T-cell (primary cell): ENCODE data around the gene ERCC2. TPM values are rescaled to one million over a fixed set of nuclear protein-coding genes. Genes with fewer than 3 reads are reported as not detected.
A peak's percentile ranks its signal among the peaks of the same experiment; 100 is the strongest.

Source experiments
- ATAC-seq, 4 experiments: fragments of 200-7000 bp in 3 of 4; fragments of 150-1000 bp in 1 of 4; cut with Tn5 transposase; replicated peaks in 1 of 4; 1 replicate in 3 of 4; 2 replicates in 1 of 4; pipeline ENCODE4 v1.10.0; 2021; ENCODE audit warnings: moderate library complexity in 3 of 4, mild to moderate bottlenecking in 2 of 4, moderate number of reproducible peaks in 1 of 4
- CTCF ChIA-PET, 2 donors: fragments of 300-600 bp; sonication (Branson Sonifier 250); formaldehyde crosslinking; loops; one replicate each; lab custom pipeline; 2022; ENCODE audit warnings: antibody characterized with exemption in 2 of 2; lab: Charles Lee
- POLR2A ChIA-PET, 2 donors: fragments of 300-600 bp; sonication (Branson Sonifier 250); formaldehyde crosslinking; loops; one replicate each; lab custom pipeline; 2022; ENCODE audit warnings: antibody characterized with exemption in 2 of 2; lab: Charles Lee
- DNase-seq, 35 experiments: peaks; one replicate each; pipeline versions ENCODE4 v3.0.0 to v3.0.0-alpha.2; 2013 to 2023
- H3K27ac ChIP-seq: one replicate; pipeline ENCODE4 v1.5.1; 2013; ENCODE audit warnings: low read length
- H3K27me3 ChIP-seq, 2 experiments: replicated peaks in 1 of 2; 1 replicate in 1 of 2; 2 replicates in 1 of 2; pipeline versions ENCODE4 v1.6.1 to v1.7.0; 2013; ENCODE audit warnings: low read length in 1 of 2, mixed read lengths in 1 of 2; ENCODE audit not compliant: control insufficient read depth in 2 of 2, insufficient read depth in 2 of 2; ENCODE audit errors: extremely low read depth in 1 of 2
- H3K36me3 ChIP-seq, 2 donors: 1 replicate in 1 of 2; 2 replicates in 1 of 2; pipeline versions ENCODE4 v1.6.1 to v1.7.0; 2013; ENCODE audit warnings: low read length in 1 of 2; ENCODE audit not compliant: control insufficient read depth in 2 of 2, insufficient read depth in 1 of 2; ENCODE audit errors: extremely low read depth in 1 of 2
- H3K4me1 ChIP-seq, 2 experiments: 1 replicate in 1 of 2; 2 replicates in 1 of 2; pipeline versions ENCODE4 v1.6.1 to v1.7.0; 2013; ENCODE audit warnings: low read length in 2 of 2, mixed read lengths in 1 of 2; ENCODE audit not compliant: insufficient read depth in 2 of 2, control insufficient read depth in 1 of 2; ENCODE audit errors: extremely low read depth in 1 of 2
- H3K4me3 ChIP-seq, 2 donors: 1 replicate in 1 of 2; 2 replicates in 1 of 2; pipeline versions ENCODE4 v1.5.1 to v1.7.0; 2013; ENCODE audit warnings: mild to moderate bottlenecking in 2 of 2, low read length in 1 of 2, moderate library complexity in 1 of 2; ENCODE audit not compliant: control insufficient read depth in 1 of 2; ENCODE audit errors: extremely low read depth in 1 of 2
- H3K9me3 ChIP-seq: 2 replicates; pipeline ENCODE4 v1.7.0; 2013
- H3K27ac Mint-ChIP-seq, 2 donors: one replicate each; pipeline ENCODE4 v1.8.0; 2020 to 2021; ENCODE audit warnings: mild to moderate bottlenecking in 2 of 2, mixed read lengths in 2 of 2
- H3K27me3 Mint-ChIP-seq, 2 donors: one replicate each; pipeline ENCODE4 v1.8.0; 2021 to 2022; ENCODE audit warnings: mixed read lengths in 2 of 2
- H3K36me3 Mint-ChIP-seq: one replicate; pipeline ENCODE4 v1.8.0; 2021; ENCODE audit warnings: mixed read lengths
- H3K4me1 Mint-ChIP-seq, 3 donors: one replicate each; pipeline ENCODE4 v1.8.0; 2020 to 2022; ENCODE audit warnings: mixed read lengths in 3 of 3, mild to moderate bottlenecking in 1 of 3
- H3K4me3 Mint-ChIP-seq, 3 donors: one replicate each; pipeline ENCODE4 v1.8.0; 2020 to 2022; ENCODE audit warnings: mild to moderate bottlenecking in 3 of 3, mixed read lengths in 3 of 3, moderate library complexity in 3 of 3
- H3K9me3 Mint-ChIP-seq, 3 donors: one replicate each; pipeline ENCODE4 v1.8.0; 2020 to 2022; ENCODE audit warnings: mixed read lengths in 3 of 3
- WGBS: methylation state at CpG from one replicate; pipeline ENCODE4 v1.1.5; 2013; ENCODE audit warnings: missing lambda C conversion rate; ENCODE audit not compliant: insufficient coverage; 5-methylcytosine and 5-hydroxymethylcytosine counted together
- total RNA-seq, 35 experiments: library from RNA in 6 of 35; stranded (reverse) in 6 of 35; fragments of 120-200 nt in 1 of 35; gene quantifications; one replicate each; pipeline versions ENCODE4 v1.2.1 to v1.2.4 and lab custom pipeline; 2013 to 2026

ERCC2 gene
- total RNA-seq, 5 donors from 2014 or later (not counting 1 experiment from before 2014, with no cell fraction given): 14.5 to 23.2 (median 21.3) TPM

- peak overlapping the region; percentile 76 to 92 for H3K4me3 ChIP-seq
- Mint-ChIP-seq H3K27me3 (peaks cover 17 to 24% of the 10 kb centered on the region in 2 donors), H3K4me3 (peak overlapping the region; percentile 91 to 98 (median 92)), H3K4me1 (peaks cover 32 to 47% (median 36%) of the 10 kb centered on the region in 3 donors), H3K36me3 (no peaks in the 10 kb centered on the region), H3K9me3 (no peaks in the 10 kb centered on the region), H3K27ac (peak overlapping the region in 1 of 2 donors; percentile 28)
- peaks cover 3 to 42% of the 10 kb centered on the region in 2 experiments for H3K4me1 ChIP-seq
- no peaks in the 10 kb centered on the region for H3K36me3 ChIP-seq
- H3K9me3 ChIP-seq: no peaks in the 10 kb centered on the region
- POLR2A ChIA-PET: no interaction called here
- H3K27me3 ChIP-seq: peaks cover 0 to 33% of the 10 kb centered on the region in 2 experiments
- DNase-seq (no peak), ATAC-seq (no peak)
- CTCF ChIA-PET: no interaction called here
- 0% methylated on average over 2 of the region's 10 CpGs for WGBS
- no peak overlapping the region for H3K27ac ChIP-seq
Observed at GRCh38 chr19:45407091-45407375, 36.7 kb upstream of the ERCC2 start.

- no peaks in the 10 kb centered on the region for H3K36me3 ChIP-seq
- H3K27me3 Mint-ChIP-seq: peaks cover 17 to 24% of the 10 kb centered on the region in 2 donors
- H3K4me3 Mint-ChIP-seq: peak within 1 kb of the TSS; percentile 91 to 98 (median 92)
- peak within 1 kb of the TSS; percentile 84 for H3K27ac ChIP-seq
- no peaks in the 10 kb centered on the region for H3K9me3 ChIP-seq
- H3K4me1 ChIP-seq: peaks cover 3 to 42% of the 10 kb centered on the region in 2 experiments
- no peaks in the 10 kb centered on the region for H3K36me3 Mint-ChIP-seq
- peaks cover 32 to 47% (median 36%) of the 10 kb centered on the region in 3 donors for H3K4me1 Mint-ChIP-seq
- peak within 1 kb of the TSS; percentile 93 to 95 for H3K27ac Mint-ChIP-seq
- ATAC-seq (peak; percentile 76 to 83 (median 80)), DNase-seq (peak; percentile 55 to 84 (median 68))
- 1% methylated on average over 49 of the region's 51 CpGs for WGBS
- H3K27me3 ChIP-seq: peaks cover 0 to 34% of the 10 kb centered on the region in 2 experiments
- H3K9me3 Mint-ChIP-seq: no peaks in the 10 kb centered on the region
- POLR2A ChIA-PET: no interaction called here
- CTCF ChIA-PET: no interaction called here
- peak within 1 kb of the TSS; percentile 76 to 92 for H3K4me3 ChIP-seq
Observed at GRCh38 chr19:45406226-45407090, 36.1 kb upstream of the ERCC2 start, which contains the start of gene POLR1G. Gene POLR1G (plus strand): TSS chr19:45406644. CDS start chr19:45406697, 53 bp downstream.

GRCh38 chr19:45405435-45406225 is 35.3 kb upstream of the ERCC2 start:
- Histone ChIP-seq H3K4me3 (peak overlapping the region; percentile 76 to 92), H3K9me3 (no peaks in the 10 kb centered on the region), H3K27ac (peak overlapping the region; percentile 84), H3K4me1 (peaks cover 3 to 42% of the 10 kb centered on the region in 2 experiments), H3K27me3 (peaks cover 0 to 34% of the 10 kb centered on the region in 2 experiments), H3K36me3 (no peaks in the 10 kb centered on the region)
- no peaks in the 10 kb centered on the region for H3K36me3 Mint-ChIP-seq
- DNase-seq (peak; percentile 61 to 91 (median 81)), ATAC-seq (peak; percentile 65 to 75 (median 72))
- CTCF ChIA-PET: no interaction called here
- H3K4me1 Mint-ChIP-seq: peaks cover 32 to 47% (median 36%) of the 10 kb centered on the region in 3 donors
- no peaks in the 10 kb centered on the region for H3K9me3 Mint-ChIP-seq
- peak overlapping the region; percentile 93 to 95 for H3K27ac Mint-ChIP-seq
- H3K27me3 Mint-ChIP-seq: peaks cover 17 to 24% of the 10 kb centered on the region in 2 donors
- peak overlapping the region; percentile 91 to 98 (median 92) for H3K4me3 Mint-ChIP-seq
- POLR2A ChIA-PET: no interaction called here
- 1% methylated on average over 34 of the region's 48 CpGs for WGBS

- ATAC-seq (peak in 3 of 4 experiments; percentile 2 to 28 (median 2)), DNase-seq (peak in 11 of 35 experiments; percentile 16 to 47 (median 29))
- Histone ChIP-seq H3K27me3 (peaks cover 0 to 42% of the 10 kb centered on the region in 2 experiments), H3K4me3 (peak within 1 kb of the TSS; percentile 76 to 92), H3K27ac (peak within 1 kb of the TSS; percentile 84), H3K36me3 (peaks cover 0 to under 1% of the 10 kb centered on the region in 2 donors), H3K4me1 (peaks cover 3 to 42% of the 10 kb centered on the region in 2 experiments), H3K9me3 (no peaks in the 10 kb centered on the region)
- Mint-ChIP-seq H3K4me3 (peak within 1 kb of the TSS; percentile 91 to 98 (median 92)), H3K27ac (peak within 1 kb of the TSS; percentile 93 to 95), H3K9me3 (no peaks in the 10 kb centered on the region), H3K4me1 (peaks cover 32 to 47% (median 36%) of the 10 kb centered on the region in 3 donors), H3K36me3 (no peaks in the 10 kb centered on the region), H3K27me3 (peaks cover 17 to 30% of the 10 kb centered on the region in 2 donors)
- ChIA-PET CTCF (interaction anchor here in 1 of 2 donors (1.0 kb wide), 1 partner anchor 74 kb away, joined by 4 read pairs; no protein-coding TSS in a partner anchor), POLR2A (interaction anchor here in 1 of 2 donors (0.6 kb wide), 1 partner anchor 868 kb away, joined by 4 read pairs; no protein-coding TSS in a partner anchor)
- WGBS: 15% methylated on average over 46 of the region's 46 CpGs
Observed at GRCh38 chr19:45404557-45405434, 34.4 kb upstream of the ERCC2 start, which contains the start of gene PPP1R13L. Gene PPP1R13L (minus strand): TSS chr19:45405069. CDS start chr19:45398318, 6,751 bp downstream.

GRCh38 chr19:45403781-45404556 is 33.6 kb upstream of the ERCC2 start:
- peaks cover 0 to 3% of the 10 kb centered on the region in 2 donors for H3K36me3 ChIP-seq
- Mint-ChIP-seq H3K36me3 (no peaks in the 10 kb centered on the region), H3K27me3 (peaks cover 17 to 34% of the 10 kb centered on the region in 2 donors), H3K9me3 (no peaks in the 10 kb centered on the region), H3K4me1 (peaks cover 32 to 46% (median 36%) of the 10 kb centered on the region in 3 donors), H3K27ac (no peak overlapping the region), H3K4me3 (peak overlapping the region; percentile 91 to 98 (median 92))
- ATAC-seq (no peak), DNase-seq (peak; percentile 18 to 73 (median 60))
- peaks cover 0 to 50% of the 10 kb centered on the region in 2 experiments for H3K27me3 ChIP-seq
- WGBS: 16% methylated on average over 9 of the region's 25 CpGs
- no peak overlapping the region for H3K27ac ChIP-seq
- peaks cover 3 to 43% of the 10 kb centered on the region in 2 experiments for H3K4me1 ChIP-seq
- ChIA-PET CTCF (interaction anchor here (0.8 to 1.1 kb wide), 3 partner anchors 31 to 78 kb away, joined by 3 to 4 read pairs (median 3); no protein-coding TSS in a partner anchor), POLR2A (no interaction called here)
- H3K4me3 ChIP-seq: peak overlapping the region in 1 of 2 donors; percentile 92
- H3K9me3 ChIP-seq: no peaks in the 10 kb centered on the region
